Measurements from ENCODE around the gene CSMD2.

DNA sequence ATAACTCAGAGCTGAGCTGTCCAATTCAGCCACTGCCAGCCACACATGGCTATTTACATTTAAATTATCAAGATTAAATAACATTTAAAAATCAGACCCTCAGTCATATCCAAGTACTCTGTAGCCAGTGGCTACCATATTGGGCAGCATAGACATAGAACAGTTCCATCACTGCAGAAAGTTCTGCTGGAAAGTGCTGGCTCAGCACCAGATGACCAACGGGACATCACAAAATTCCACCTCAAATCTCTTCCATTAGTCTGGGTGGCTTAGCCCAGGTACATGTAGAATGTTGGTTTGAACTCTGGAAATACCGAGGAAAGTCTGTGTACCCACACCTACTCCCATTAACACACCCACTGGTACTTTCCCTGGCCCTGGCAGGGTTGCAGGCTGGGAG lies 563.3 kb downstream of the CSMD2 start:
- TF ChIP-seq, protein P1, sequence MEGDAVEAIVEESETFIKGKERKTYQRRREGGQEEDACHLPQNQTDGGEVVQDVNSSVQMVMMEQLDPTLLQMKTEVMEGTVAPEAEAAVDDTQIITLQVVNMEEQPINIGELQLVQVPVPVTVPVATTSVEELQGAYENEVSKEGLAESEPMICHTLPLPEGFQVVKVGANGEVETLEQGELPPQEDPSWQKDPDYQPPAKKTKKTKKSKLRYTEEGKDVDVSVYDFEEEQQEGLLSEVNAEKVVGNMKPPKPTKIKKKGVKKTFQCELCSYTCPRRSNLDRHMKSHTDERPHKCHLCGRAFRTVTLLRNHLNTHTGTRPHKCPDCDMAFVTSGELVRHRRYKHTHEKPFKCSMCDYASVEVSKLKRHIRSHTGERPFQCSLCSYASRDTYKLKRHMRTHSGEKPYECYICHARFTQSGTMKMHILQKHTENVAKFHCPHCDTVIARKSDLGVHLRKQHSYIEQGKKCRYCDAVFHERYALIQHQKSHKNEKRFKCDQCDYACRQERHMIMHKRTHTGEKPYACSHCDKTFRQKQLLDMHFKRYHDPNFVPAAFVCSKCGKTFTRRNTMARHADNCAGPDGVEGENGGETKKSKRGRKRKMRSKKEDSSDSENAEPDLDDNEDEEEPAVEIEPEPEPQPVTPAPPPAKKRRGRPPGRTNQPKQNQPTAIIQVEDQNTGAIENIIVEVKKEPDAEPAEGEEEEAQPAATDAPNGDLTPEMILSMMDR (IDR thresholded peaks at IDR 0.05; ENCODE audit: control extremely low read depth in 1 of 3, insufficient read depth in 1 of 3, low read depth in 1 of 3, low read length in 3 of 3): no peak
- TF ChIP-seq POLR2A (IDR thresholded peaks at IDR 0.05; ENCODE audit: control extremely low read depth in 1 of 2, low read depth in 2 of 2, low read length in 2 of 2) (no peak), RFX5 (IDR thresholded peaks at IDR 0.05; ENCODE audit: borderline replicate concordance, low read depth, low read length) (no peak), EZH2 (IDR thresholded peaks at IDR 0.05; ENCODE audit: low read depth, low read length, severe bottlenecking) (no peak)
